NOMO-1 (cell line): ENCODE data around the gene PROCA1.

ENCODE experiments used
- DNase-seq, 2 experiments: peaks; one replicate each; lab custom pipeline; 2025; ENCODE audit not compliant: unreplicated experiment in 2 of 2; lab: John Stamatoyannopoulos, UW

Gene PROCA1

GRCh38 chr17:28712032-28712704 lies 480 bp upstream of the PROCA1 start:
- DNase-seq, result peak; percentile 61 to 72

GRCh38 chr17:28710861-28711722 lies 596 bp downstream of the PROCA1 start:
- peak; percentile 80 to 92 for DNase-seq

GRCh38 chr17:28707339-28707720 lies 4.4 kb downstream of the PROCA1 start:
- DNase-seq, result no peak

- no peak for DNase-seq
These were observed 5.0 kb downstream of the PROCA1 start for GRCh38 chr17:28706471-28707338.

GRCh38 chr17:28705728-28706334 lies 5.9 kb downstream of the PROCA1 start:
- no peak for DNase-seq

GRCh38 chr17:28705074-28705659 lies 6.5 kb downstream of the PROCA1 start:
- no peak for DNase-seq

GRCh38 chr17:28704219-28704858 lies 7.3 kb downstream of the PROCA1 start:
- no peak for DNase-seq

DNA sequence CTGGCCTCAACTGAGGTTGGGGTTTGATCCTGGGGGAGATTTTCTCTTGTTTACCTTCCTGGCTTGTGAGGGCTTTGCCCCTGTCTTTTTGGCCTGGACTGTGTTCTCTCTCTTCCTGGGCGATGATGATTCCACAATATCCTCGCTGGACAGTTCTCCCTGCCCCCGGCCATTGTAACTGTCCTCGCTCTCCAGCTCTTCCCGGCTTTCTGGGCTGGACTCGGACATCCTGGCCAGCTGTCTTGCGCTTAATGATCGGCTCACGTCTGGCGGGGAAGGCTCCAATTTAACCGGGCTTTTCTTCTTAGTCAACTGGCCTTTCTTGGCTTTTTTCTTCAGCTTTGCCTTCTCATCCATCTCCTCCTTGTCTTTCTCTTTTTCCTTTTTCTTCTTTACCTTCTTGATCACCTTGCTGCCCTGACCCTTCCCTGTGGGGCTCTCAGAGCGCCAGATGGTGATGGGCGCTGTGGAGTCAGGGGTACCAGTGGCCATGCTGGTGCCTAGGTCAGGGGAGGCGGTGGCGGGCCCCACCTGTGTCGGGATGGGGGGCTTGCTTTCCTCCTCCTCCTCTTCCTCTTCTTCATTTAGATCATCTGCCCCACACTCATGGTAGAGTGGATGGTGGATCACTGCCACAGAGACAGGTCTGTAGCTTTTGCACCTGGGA lies 8.0 kb downstream of the PROCA1 start:
- DNase-seq, result no peak

- no peak for DNase-seq
These were observed 8.9 kb downstream of the PROCA1 start for GRCh38 chr17:28702752-28703150.

DNA sequence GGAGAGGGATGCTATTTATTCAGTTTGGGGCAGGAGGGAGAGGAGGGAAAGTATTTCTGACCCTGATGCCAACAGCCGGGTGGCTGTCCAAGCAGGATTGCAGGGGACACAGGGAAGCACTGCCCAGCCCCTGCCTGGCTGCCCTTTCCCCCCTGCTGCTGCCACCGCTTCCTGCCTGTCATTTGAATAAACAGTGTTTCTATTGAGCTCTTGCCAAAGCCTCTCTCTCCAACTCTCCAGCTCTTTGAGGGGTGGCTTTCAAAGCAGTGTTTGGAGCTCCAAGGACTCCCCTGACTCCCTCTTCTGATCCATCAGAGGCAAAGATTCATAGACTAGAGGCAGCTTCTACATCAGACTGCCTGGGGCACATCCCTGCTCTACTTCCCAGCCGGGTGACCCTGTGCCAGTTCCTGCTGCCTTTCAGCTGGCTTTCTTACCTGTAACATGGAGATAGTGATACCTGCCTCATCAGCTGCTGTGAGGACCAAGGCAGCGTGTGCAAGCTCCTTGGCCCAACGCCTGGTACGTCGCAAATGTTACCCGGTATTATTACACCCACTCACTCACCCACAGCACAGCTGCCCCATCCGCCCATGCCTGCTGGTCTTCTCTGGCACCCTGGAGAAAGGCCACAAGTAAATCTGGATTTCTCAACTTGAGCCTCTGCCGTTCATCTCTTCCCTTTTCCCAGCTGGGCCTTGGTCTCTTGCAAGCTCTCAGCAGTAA lies 9.5 kb downstream of the PROCA1 start:
- no peak for DNase-seq

GRCh38 chr17:28700830-28701492 lies 10.7 kb downstream of the PROCA1 start:
- no peak for DNase-seq

DNA sequence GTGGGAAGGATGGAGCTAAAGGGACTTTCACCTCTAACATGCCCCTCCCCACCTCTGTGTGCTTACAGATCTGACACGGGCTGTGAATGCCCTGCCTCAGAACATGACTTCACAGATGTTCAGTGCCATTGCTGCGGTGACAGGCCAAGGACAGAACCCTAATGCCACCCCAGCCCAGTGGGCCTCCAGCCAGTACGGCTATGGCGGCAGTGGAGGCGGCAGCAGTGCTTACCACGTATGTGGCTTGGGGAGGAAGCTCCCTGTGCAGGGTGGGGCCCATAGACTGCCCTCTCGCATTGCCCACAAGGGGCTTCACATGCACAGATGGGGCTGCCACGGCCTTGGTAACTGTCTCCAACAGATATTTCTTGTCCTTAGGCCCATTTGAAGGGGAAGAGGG lies 11.4 kb downstream of the PROCA1 start:
- no peak for DNase-seq

- DNase-seq, result peak; percentile 39 to 54
These were observed 13.3 kb downstream of the PROCA1 start for GRCh38 chr17:28698253-28698941.

DNA sequence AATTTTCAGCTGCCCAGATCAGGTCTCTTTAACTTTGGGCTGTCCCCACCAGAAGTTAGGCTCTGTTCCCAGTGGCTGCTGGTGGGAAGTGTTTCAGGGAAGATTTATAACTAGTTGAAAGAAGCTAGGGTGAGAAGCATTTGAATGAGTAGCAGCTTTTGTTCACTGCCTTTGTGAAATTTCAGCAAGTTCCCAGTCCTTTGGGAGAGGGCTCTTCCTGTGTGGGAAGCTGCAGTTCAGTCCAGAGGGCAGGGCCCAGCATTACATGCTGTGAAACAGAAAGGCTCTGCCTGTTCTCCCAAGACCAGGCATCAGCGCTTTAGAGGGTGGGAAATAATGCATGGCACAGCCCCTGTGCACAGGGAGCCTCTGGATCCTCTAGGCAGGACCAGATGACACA lies 17.8 kb downstream of the PROCA1 start:
- no peak for DNase-seq

GRCh38 chr17:28689011-28689410 lies 22.7 kb downstream of the PROCA1 start:
- no peak for DNase-seq

DNA sequence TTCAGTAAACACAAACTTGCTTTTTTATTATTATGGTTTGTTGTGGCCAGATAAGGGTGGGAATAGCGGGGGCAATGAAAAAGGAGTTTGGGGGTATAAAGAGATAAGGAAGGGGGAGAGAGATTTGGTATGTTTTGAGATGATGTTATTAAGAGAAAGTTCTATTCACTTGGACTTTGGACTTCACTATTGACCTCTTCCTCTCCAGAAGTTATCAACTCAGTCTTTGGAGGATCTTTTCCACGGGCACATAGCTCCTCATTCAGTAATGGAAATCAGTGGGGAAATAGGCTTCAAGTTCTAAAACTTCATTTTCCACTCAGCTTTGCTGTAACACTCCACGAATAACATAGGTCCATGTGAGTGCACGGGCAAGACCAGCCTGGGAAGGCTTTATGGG lies 23.2 kb downstream of the PROCA1 start:
- DNase-seq, result no peak

- DNase-seq, result no peak
These were observed 25.4 kb downstream of the PROCA1 start for GRCh38 chr17:28686296-28686695.

DNA sequence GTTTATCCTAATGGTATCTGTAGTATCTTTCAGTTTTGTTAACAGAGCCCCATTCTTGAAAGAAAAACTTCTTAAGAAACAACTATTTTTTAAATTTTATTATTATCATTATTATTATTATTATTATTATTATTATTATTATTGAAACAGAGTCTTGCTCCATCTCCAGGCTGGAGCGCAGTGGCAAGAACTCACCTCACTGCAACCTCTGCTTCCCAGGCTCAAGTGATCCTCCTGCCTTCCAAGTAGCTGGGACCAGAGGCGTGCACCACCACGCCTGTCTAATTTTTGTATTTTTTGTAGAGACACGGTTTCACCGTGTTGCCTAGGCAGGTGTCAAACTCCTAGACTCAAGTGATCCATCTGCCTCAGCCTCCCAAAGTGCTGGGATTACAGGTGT lies 26.3 kb downstream of the PROCA1 start:
- no peak for DNase-seq
